Stimulated activated naive CD8-positive, alpha-beta T cell treated with anti-CD3 and anti-CD28 coated beads, Interleukin-15, amount 100 ng/mL, for 72 hours (primary cell): ENCODE measurements around the gene ERBB4.

ENCODE experiments used
- ATAC-seq: fragments of 150-1000 bp; cut with Tn5 transposase; 2 replicates; pipeline ENCODE4 v1.10.0; 2021; ENCODE audit warnings: mild to moderate bottlenecking, moderate library complexity
- DNase-seq, 2 donors: peaks; one replicate each; pipeline ENCODE4 v3.0.0; 2021 to 2022
- H3K27ac Mint-ChIP-seq, 2 donors: one replicate each; pipeline ENCODE4 v1.8.0; 2022; ENCODE audit warnings: mild to moderate bottlenecking in 2 of 2, mixed read lengths in 2 of 2, moderate library complexity in 2 of 2
- H3K27me3 Mint-ChIP-seq: one replicate; pipeline ENCODE4 v1.8.0; 2022; ENCODE audit warnings: mixed read lengths
- H3K4me1 Mint-ChIP-seq: one replicate; pipeline ENCODE4 v1.8.0; 2022; ENCODE audit warnings: mild to moderate bottlenecking, mixed read lengths
- H3K4me3 Mint-ChIP-seq, 2 donors: one replicate each; pipeline ENCODE4 v1.8.0; 2022; ENCODE audit warnings: mild to moderate bottlenecking in 2 of 2, mixed read lengths in 2 of 2, moderate library complexity in 1 of 2
- H3K9me3 Mint-ChIP-seq, 2 donors: one replicate each; pipeline ENCODE4 v1.8.0; 2022; ENCODE audit warnings: mixed read lengths in 2 of 2

ERBB4 gene

DNA sequence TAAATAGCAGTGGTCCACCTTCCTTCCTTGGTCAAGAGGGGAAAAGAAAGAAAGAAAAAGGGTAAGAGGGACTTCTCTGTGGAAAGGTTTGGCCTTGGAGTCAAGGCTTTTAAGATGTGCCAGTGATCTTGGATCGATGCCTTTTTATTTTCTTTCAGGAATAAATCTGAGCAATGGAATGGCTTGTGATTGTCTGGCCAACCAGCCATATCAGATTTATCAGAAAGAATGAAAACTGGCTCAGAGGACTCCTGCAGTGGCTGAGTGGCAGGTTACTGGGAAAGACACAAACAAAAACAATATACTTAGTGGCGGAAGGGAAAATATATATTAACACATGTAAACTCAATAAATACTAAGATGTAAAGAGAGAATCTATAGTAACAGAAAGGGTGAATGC lies 4.3 kb downstream of the ERBB4 start:
- H3K27ac Mint-ChIP-seq = no peak overlapping the region
- H3K4me1 Mint-ChIP-seq = peaks cover 26% of the 10 kb centered on the region
- DNase-seq (no peak), ATAC-seq (no peak)
- peaks cover 49% of the 10 kb centered on the region for H3K27me3 Mint-ChIP-seq
- no peaks in the 10 kb centered on the region for H3K9me3 Mint-ChIP-seq
- no peak overlapping the region for H3K4me3 Mint-ChIP-seq

DNA sequence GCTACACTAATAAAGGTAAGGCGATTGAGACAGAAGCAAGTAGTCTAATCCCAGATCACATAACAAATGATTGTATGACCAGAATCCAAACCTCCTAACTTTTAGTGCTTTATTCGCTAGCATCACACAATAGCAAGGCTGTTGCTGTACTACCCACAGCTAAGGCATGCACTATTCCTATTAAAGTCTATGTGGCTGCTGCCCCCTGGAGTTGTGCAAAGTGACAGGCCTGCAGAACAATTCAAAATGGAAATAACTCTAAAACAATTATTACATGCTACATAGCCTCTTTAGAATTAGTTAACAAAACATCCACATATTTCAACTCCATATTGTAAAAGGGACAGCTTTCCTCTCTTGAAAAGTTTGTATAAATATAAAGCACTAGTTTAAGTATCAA lies 6.0 kb downstream of the ERBB4 start:
- Mint-ChIP-seq H3K9me3 (no peaks in the 10 kb centered on the region), H3K4me3 (no peak overlapping the region), H3K27ac (no peak overlapping the region), H3K27me3 (peaks cover 32% of the 10 kb centered on the region), H3K4me1 (peaks cover 16% of the 10 kb centered on the region)
- DNase-seq = no peak
- no peak for ATAC-seq

DNA sequence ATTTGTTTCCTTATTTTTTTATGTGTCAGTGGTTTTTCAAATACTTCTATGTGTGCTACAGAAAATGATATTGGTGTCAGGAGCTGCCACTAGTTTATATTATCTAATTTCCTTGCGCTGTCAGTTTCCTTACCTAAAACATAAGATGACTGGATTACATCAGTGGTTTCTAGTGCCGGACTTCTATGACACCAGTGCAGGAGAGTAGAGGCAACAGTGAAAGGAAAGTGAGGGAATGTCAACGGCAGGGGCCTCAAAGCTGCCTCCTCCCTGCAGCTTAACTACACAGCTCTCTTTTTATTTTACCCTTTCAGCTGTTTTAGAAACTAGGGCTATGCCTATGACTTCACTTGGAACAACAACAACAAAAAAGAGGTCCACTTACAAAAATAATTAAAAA lies 6.5 kb downstream of the ERBB4 start:
- no peak overlapping the region for H3K27ac Mint-ChIP-seq
- DNase-seq (no peak), ATAC-seq (no peak)
- no peaks in the 10 kb centered on the region for H3K9me3 Mint-ChIP-seq
- peaks cover 27% of the 10 kb centered on the region for H3K27me3 Mint-ChIP-seq
- H3K4me1 Mint-ChIP-seq = peaks cover 11% of the 10 kb centered on the region
- H3K4me3 Mint-ChIP-seq = no peak overlapping the region

DNA sequence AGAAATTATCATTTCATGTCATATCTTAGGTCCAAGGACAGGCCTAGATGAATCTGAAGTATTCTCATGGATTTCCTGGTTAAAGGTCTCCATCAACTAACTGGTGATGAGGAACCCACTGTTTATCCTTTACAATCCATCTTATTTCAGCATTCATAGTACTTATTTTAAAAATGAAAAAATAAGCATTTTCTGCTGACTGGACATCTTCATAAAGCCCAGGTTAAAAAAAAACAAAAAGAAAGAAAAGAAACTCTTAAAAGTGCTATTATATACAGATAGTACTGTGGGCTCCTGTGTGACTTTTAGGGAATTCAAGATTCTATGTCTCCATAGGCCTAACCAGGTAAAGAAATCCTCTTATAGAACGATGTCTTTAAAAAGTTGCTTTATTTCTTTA lies 7.1 kb downstream of the ERBB4 start:
- no peak overlapping the region for H3K4me3 Mint-ChIP-seq
- H3K27ac Mint-ChIP-seq = no peak overlapping the region
- ATAC-seq (no peak), DNase-seq (no peak)
- H3K27me3 Mint-ChIP-seq = peaks cover 21% of the 10 kb centered on the region
- no peaks in the 10 kb centered on the region for H3K9me3 Mint-ChIP-seq
- H3K4me1 Mint-ChIP-seq = peaks cover 5% of the 10 kb centered on the region

GRCh38 chr2:212530991-212531390 lies 7.6 kb downstream of the ERBB4 start:
- Mint-ChIP-seq H3K27me3 (peaks cover 16% of the 10 kb centered on the region), H3K9me3 (no peaks in the 10 kb centered on the region), H3K27ac (no peak overlapping the region), H3K4me3 (no peak overlapping the region), H3K4me1 (no peaks in the 10 kb centered on the region)
- DNase-seq = no peak
- ATAC-seq = no peak

- Mint-ChIP-seq H3K9me3 (no peaks in the 10 kb centered on the region), H3K4me3 (no peak overlapping the region), H3K4me1 (no peaks in the 10 kb centered on the region), H3K27ac (no peak overlapping the region), H3K27me3 (peaks cover 11% of the 10 kb centered on the region)
- ATAC-seq = no peak
- no peak for DNase-seq
Observed at GRCh38 chr2:212530373-212530772, 8.2 kb downstream of the ERBB4 start.

DNA sequence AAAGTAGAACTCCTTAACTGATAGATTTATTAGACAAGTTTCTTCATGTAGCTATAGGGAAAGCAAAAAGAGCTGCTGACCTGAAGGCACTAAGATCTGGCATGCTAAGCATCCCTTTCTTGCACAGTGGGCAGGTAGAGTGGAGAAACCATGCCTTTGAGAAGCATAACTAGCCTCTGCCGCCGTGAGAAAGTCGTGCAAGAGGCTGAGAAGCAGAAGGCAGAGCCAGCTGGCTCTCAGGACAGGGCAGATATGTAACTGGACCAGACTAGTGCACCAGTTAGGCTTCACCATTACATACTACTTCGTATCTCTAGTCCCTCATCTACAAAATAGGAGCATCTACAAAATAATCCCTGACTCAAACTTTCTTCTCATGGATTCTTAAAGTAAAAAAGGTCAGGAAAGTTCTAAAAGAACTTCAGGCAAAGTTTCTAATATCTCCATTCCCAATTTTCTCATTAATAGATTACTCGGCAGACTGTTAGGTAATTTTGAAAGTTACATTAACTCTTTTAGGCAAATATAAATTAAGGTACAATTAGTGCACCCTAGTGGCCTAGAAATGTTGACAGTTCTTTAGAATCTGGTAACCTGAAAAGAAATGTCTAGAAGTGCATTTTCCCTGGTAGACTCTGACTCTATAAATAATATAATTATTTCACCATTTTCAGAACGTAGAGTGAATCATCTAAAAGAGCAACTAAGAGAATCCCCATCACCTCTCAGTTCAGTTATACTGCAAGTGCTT lies 10.3 kb downstream of the ERBB4 start:
- no peak for ATAC-seq
- H3K27ac Mint-ChIP-seq = no peak overlapping the region
- H3K4me3 Mint-ChIP-seq = no peak overlapping the region
- no peak for DNase-seq
- no peaks in the 10 kb centered on the region for H3K27me3 Mint-ChIP-seq
- H3K9me3 Mint-ChIP-seq = no peaks in the 10 kb centered on the region
- H3K4me1 Mint-ChIP-seq = no peaks in the 10 kb centered on the region

GRCh38 chr2:212526059-212526458 lies 12.5 kb downstream of the ERBB4 start:
- Mint-ChIP-seq H3K4me3 (no peak overlapping the region), H3K9me3 (no peaks in the 10 kb centered on the region), H3K4me1 (no peaks in the 10 kb centered on the region), H3K27ac (no peak overlapping the region), H3K27me3 (no peaks in the 10 kb centered on the region)
- ATAC-seq (no peak), DNase-seq (no peak)

DNA sequence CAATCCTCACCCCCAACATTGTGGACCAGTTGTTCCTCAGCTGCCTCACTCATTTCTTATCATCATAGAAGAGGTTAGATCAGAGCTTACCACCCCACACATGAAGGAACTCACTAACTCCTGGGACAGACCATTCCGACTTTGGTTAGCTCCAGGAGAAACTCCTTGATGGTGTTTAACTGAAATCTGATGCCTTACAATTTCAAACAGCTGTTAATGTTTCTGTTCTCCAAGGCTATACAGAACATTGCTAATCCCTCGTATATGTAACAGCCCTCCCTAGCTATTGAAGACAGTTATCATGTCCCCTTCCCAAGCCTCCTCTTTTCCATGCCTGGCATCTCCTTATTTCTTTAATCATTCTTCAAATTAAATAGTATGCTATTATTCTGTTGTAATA lies 14.8 kb downstream of the ERBB4 start:
- Mint-ChIP-seq H3K9me3 (no peaks in the 10 kb centered on the region), H3K4me3 (no peak overlapping the region), H3K27me3 (no peaks in the 10 kb centered on the region)

DNA sequence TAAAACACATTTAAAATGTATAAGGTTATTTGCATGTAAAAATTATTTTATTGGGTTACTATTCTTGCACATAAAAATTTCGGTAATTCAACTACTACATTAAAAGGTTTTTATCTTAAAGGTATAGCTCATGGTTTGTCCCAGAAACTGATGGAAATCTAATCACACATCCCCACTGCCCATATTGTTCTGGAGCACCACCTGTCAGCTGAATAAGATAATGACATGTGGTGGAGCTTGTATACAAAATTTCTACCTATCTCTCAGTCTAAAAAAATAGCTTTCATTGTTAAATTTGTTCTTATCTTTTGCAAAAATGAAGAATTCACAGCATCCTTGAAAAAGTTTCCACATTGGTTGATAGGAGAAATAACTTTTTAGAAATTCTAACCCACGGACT lies 18.3 kb downstream of the ERBB4 start:
- Mint-ChIP-seq H3K4me1 (no peaks in the 10 kb centered on the region), H3K27ac (no peak overlapping the region), H3K27me3 (no peaks in the 10 kb centered on the region), H3K4me3 (no peak overlapping the region), H3K9me3 (no peaks in the 10 kb centered on the region)
- DNase-seq = no peak
- ATAC-seq = no peak

More for the DNA sequence above, 14.8 kb downstream of the ERBB4 start:
- DNase-seq (no peak), ATAC-seq (no peak)
- H3K4me1 Mint-ChIP-seq = no peaks in the 10 kb centered on the region
- no peak overlapping the region for H3K27ac Mint-ChIP-seq

GRCh38 chr2:212517693-212518092 lies 20.9 kb downstream of the ERBB4 start:
- Mint-ChIP-seq H3K4me1 (no peaks in the 10 kb centered on the region), H3K9me3 (no peaks in the 10 kb centered on the region), H3K27me3 (no peaks in the 10 kb centered on the region), H3K4me3 (no peak overlapping the region), H3K27ac (no peak overlapping the region)
- ATAC-seq (no peak), DNase-seq (no peak)

- H3K4me1 Mint-ChIP-seq = no peaks in the 10 kb centered on the region
- DNase-seq (no peak), ATAC-seq (no peak)
- H3K27me3 Mint-ChIP-seq = no peaks in the 10 kb centered on the region
- H3K4me3 Mint-ChIP-seq = no peak overlapping the region
- no peak overlapping the region for H3K27ac Mint-ChIP-seq
- H3K9me3 Mint-ChIP-seq = peaks cover 0 to 9% of the 10 kb centered on the region in 2 donors
Observed at GRCh38 chr2:212505586-212505985, 33.0 kb downstream of the ERBB4 start.

DNA sequence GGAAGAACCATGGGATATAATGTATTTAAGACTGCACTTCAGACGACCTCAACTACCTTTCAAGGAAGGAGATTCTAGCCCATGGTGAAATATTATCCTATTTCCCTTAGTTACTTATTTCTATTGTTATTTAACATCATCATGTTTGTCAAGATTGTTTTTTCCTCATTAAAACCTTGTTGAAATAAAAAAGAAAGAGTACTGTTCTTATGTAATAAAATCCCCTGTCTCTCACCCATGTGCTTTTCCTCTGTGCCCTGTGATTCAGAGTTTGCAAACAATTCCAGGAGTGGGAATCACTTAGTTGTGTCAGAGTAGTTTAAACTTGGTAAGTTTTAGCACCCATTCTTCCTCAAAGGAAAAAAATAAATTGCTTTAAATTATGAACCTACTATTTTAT lies 43.6 kb downstream of the ERBB4 start:
- Mint-ChIP-seq H3K4me1 (no peaks in the 10 kb centered on the region), H3K27ac (no peak overlapping the region), H3K27me3 (no peaks in the 10 kb centered on the region), H3K9me3 (no peaks in the 10 kb centered on the region), H3K4me3 (no peak overlapping the region)
- ATAC-seq (no peak), DNase-seq (no peak)

GRCh38 chr2:212494418-212495020 lies 44.1 kb downstream of the ERBB4 start:
- ATAC-seq (no peak), DNase-seq (no peak)
- Mint-ChIP-seq H3K27me3 (no peaks in the 10 kb centered on the region), H3K9me3 (no peaks in the 10 kb centered on the region), H3K4me1 (no peaks in the 10 kb centered on the region), H3K4me3 (no peak overlapping the region), H3K27ac (no peak overlapping the region)

DNA sequence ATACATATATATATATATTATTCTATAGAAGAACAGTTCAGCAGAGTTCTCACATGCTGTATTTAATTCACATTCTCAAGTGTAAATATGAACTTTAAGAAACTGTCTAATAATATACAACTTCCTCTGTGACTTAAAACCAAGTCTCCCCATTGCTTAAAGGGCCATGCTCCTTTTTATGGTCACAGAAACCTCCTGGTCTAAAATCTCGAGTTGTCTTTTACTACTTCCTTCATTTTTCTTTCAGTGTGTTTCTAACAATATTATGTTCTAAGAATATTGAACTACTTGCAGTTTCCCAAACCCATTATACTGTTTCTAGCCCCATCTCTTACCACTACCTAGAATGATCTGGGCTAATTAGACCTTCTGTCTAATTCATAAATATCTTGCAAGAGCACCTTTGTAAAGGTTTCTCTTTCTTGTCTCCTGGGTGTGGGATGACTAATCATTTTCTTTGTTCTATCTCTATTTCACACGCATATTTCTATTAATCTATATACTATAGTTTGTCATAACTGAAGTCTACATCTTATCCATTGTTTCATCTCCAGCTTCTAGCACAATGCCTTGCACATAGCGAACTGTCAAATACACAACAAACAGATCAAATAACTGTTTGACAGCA lies 48.8 kb downstream of the ERBB4 start:
- ATAC-seq (no peak), DNase-seq (no peak)
- H3K4me3 Mint-ChIP-seq = no peak overlapping the region
- no peaks in the 10 kb centered on the region for H3K9me3 Mint-ChIP-seq
- no peaks in the 10 kb centered on the region for H3K4me1 Mint-ChIP-seq
- H3K27ac Mint-ChIP-seq = no peak overlapping the region
- no peaks in the 10 kb centered on the region for H3K27me3 Mint-ChIP-seq

DNA sequence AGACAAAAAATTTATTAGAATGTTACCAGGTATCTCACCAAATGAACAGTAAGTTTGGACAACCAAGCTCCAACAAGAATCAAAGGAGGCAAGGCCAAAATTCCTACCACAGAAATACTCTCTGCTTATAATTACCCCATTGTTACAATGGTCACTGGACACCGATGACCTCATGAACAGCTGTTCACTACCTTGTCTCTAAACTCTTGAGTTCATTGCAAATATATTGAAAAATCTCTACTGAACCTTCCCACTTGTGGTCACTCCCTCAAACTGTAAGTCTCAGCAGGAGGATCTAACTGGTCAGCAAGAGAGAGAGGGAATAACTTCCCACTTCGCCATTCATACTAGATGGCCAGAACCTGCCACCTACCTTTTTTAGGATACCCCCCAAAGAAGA lies 50.0 kb downstream of the ERBB4 start:
- Mint-ChIP-seq H3K27me3 (no peaks in the 10 kb centered on the region), H3K4me3 (no peak overlapping the region), H3K4me1 (no peaks in the 10 kb centered on the region), H3K27ac (no peak overlapping the region), H3K9me3 (no peaks in the 10 kb centered on the region)
- ATAC-seq (no peak), DNase-seq (no peak)
